Calu3 (cell line): Measurements from ENCODE around the gene ADGRD1. TPM values are rescaled to one million over a fixed set of nuclear protein-coding genes. Genes with fewer than 3 reads are reported as not detected.

ENCODE experiments used
- BruUV-seq: library from RNA; stranded (reverse); fragments of 400-500 nt; replicated peaks from 2 replicates; lab custom pipeline; 2021; lab: Mats Ljungman, UMichigan
- CTCF ChIA-PET: fragments of 300-600 bp; sonication (Branson Sonifier 250); formaldehyde crosslinking; loops from one replicate; lab custom pipeline; 2022; ENCODE audit warnings: antibody characterized with exemption; lab: Charles Lee
- DNase-seq: peaks from one replicate; pipeline ENCODE4 v3.0.0; 2022
- H3K27ac Mint-ChIP-seq: one replicate; pipeline ENCODE4 v1.8.0; 2022; ENCODE audit warnings: mixed read lengths; ENCODE audit not compliant: unreplicated experiment
- H3K27me3 Mint-ChIP-seq: one replicate; pipeline ENCODE4 v1.8.0; 2022; ENCODE audit warnings: mixed read lengths; ENCODE audit not compliant: unreplicated experiment
- H3K36me3 Mint-ChIP-seq: one replicate; pipeline ENCODE4 v1.8.0; 2022; ENCODE audit warnings: mild to moderate bottlenecking, moderate library complexity, mixed read lengths; ENCODE audit not compliant: insufficient read depth, unreplicated experiment
- H3K4me1 Mint-ChIP-seq: one replicate; pipeline ENCODE4 v1.8.0; 2022; ENCODE audit warnings: mild to moderate bottlenecking, low read depth, mixed read lengths; ENCODE audit not compliant: unreplicated experiment
- H3K4me3 Mint-ChIP-seq: one replicate; pipeline ENCODE4 v1.8.0; 2022; ENCODE audit warnings: mild to moderate bottlenecking, low read depth, moderate library complexity, mixed read lengths; ENCODE audit not compliant: unreplicated experiment
- H3K9me3 Mint-ChIP-seq: one replicate; pipeline ENCODE4 v1.8.0; 2022; ENCODE audit warnings: low read depth, mixed read lengths; ENCODE audit not compliant: unreplicated experiment
- CTCF ChIP-seq: fragments of 200-600 bp; IDR thresholded peaks from one replicate; pipeline ENCODE4 v1.8.0; 2022; ENCODE audit warnings: antibody characterized with exemption; ENCODE audit not compliant: unreplicated experiment
- intact Hi-C: fragments of 100-400 bp; cut with micrococcal nuclease; formaldehyde crosslinking; loops from one replicate; pipeline ENCODE4 v1.10.0; 2022; ENCODE audit not compliant: unreplicated experiment
- total RNA-seq: library from RNA; stranded (reverse); gene quantifications from 2 replicates; pipeline ENCODE4 v1.2.3, GENCODE V29; 2022

ADGRD1 gene
- total RNA-seq, 1 experiment from 2014 or later = not detected

GRCh38 chr12:131045705-131046460 is 92.2 kb downstream of the ADGRD1 start:
- Mint-ChIP-seq H3K4me3 (no peak overlapping the region), H3K9me3 (peaks cover 5% of the 10 kb centered on the region), H3K4me1 (no peaks in the 10 kb centered on the region), H3K27me3 (peaks cover 34% of the 10 kb centered on the region), H3K27ac (no peak overlapping the region), H3K36me3 (no peaks in the 10 kb centered on the region)
- BruUV-seq = no TSS peak
- no peak for TF ChIP-seq CTCF
- CTCF ChIA-PET = interaction anchor here (0.6 kb wide), 1 partner anchor 13 kb away, joined by 7 read pairs; no protein-coding TSS in a partner anchor
- intact Hi-C loops = no loop called here
- DNase-seq = no peak

- Mint-ChIP-seq H3K27me3 (peaks cover 34% of the 10 kb centered on the region), H3K4me3 (no peak overlapping the region), H3K27ac (no peak overlapping the region)
These were observed 93.4 kb downstream of the ADGRD1 start for GRCh38 chr12:131046813-131047788.

GRCh38 chr12:131047789-131048610 is 94.3 kb downstream of the ADGRD1 start:
- no peaks in the 10 kb centered on the region for H3K36me3 Mint-ChIP-seq
- BruUV-seq = no TSS peak
- no peaks in the 10 kb centered on the region for H3K4me1 Mint-ChIP-seq
- no peak overlapping the region for H3K27ac Mint-ChIP-seq
- H3K27me3 Mint-ChIP-seq = peaks cover 40% of the 10 kb centered on the region
- no peak overlapping the region for H3K4me3 Mint-ChIP-seq
- intact Hi-C loops = no loop called here
- CTCF ChIA-PET = interaction anchor here (0.7 kb wide), 1 partner anchor 24 kb away, joined by 3 read pairs; no protein-coding TSS in a partner anchor
- no peak for TF ChIP-seq CTCF
- peaks cover 5% of the 10 kb centered on the region for H3K9me3 Mint-ChIP-seq
- DNase-seq = no peak

More at GRCh38 chr12:131046813-131047788, 93.4 kb downstream of the ADGRD1 start:
- intact Hi-C loops = no loop called here
- Mint-ChIP-seq H3K36me3 (no peaks in the 10 kb centered on the region), H3K4me1 (no peaks in the 10 kb centered on the region), H3K9me3 (peaks cover 5% of the 10 kb centered on the region)
- DNase-seq = no peak
- BruUV-seq = no TSS peak
- CTCF ChIA-PET = interaction anchor here (0.7 kb wide), 1 partner anchor 23 kb away, joined by 3 read pairs; no protein-coding TSS in a partner anchor
- no peak for TF ChIP-seq CTCF

GRCh38 chr12:131048611-131048990 is 94.9 kb downstream of the ADGRD1 start:
- no TSS peak for BruUV-seq
- Mint-ChIP-seq H3K36me3 (no peaks in the 10 kb centered on the region), H3K9me3 (peaks cover 5% of the 10 kb centered on the region), H3K27me3 (peaks cover 45% of the 10 kb centered on the region), H3K4me1 (no peaks in the 10 kb centered on the region), H3K27ac (no peak overlapping the region), H3K4me3 (no peak overlapping the region)
- no peak for DNase-seq
- CTCF ChIA-PET = no interaction called here
- intact Hi-C loops = no loop called here
- TF ChIP-seq CTCF = no peak
